K562 (cell line): Measurements from ENCODE around the gene NEK2.

Experiments used
- ATF3 ChIP-seq, 2 experiments: fragments of 450-650 bp in 1 of 2; sonication (generic) in 1 of 2; formaldehyde crosslinking in 1 of 2; IDR thresholded peaks in 1 of 2; conservative IDR thresholded peaks in 1 of 2; 2 replicates each; pipeline versions ENCODE4 v1.6.1 to v1.8.1; 2016 to 2023; ENCODE audit warnings: mild to moderate bottlenecking in 2 of 2, moderate library complexity in 2 of 2, inconsistent platforms in 1 of 2, missing genetic modification reagents in 1 of 2
- CTCF ChIP-seq, 3 experiments: IDR thresholded peaks in 2 of 3; conservative IDR thresholded peaks in 1 of 3; 2 replicates each; pipeline ENCODE4 v1.5.1; 2011 to 2012; ENCODE audit warnings: low read length in 3 of 3, mild to moderate bottlenecking in 3 of 3, control low read depth in 2 of 3, improper control_type of control experiment in 1 of 3, inconsistent platforms in 1 of 3, low read depth in 1 of 3, mixed read lengths in 1 of 3, moderate library complexity in 1 of 3; ENCODE audit not compliant: insufficient read depth in 2 of 3
- HDAC2 ChIP-seq: fragments of 450-650 bp; IDR thresholded peaks from 2 replicates; pipeline ENCODE4 v1.6.1; 2016; ENCODE audit warnings: mild to moderate bottlenecking
- MEF2D ChIP-seq: conservative IDR thresholded peaks from 2 replicates; pipeline ENCODE4 v1.6.1; 2016; ENCODE audit warnings: low read depth, missing genetic modification characterization, missing compliant biosample characterization
- PYGO2 ChIP-seq: fragments of 450-650 bp; IDR thresholded peaks from 2 replicates; pipeline ENCODE4 v1.6.1; 2016; ENCODE audit warnings: mild to moderate bottlenecking, missing genetic modification characterization, moderate library complexity, missing compliant biosample characterization
- SIN3A ChIP-seq, 2 experiments: fragments of 150-350 bp in 1 of 2; IDR thresholded peaks; 2 replicates each; pipeline ENCODE4 v1.6.1; 2011 to 2016; ENCODE audit warnings: borderline replicate concordance in 2 of 2, low read depth in 2 of 2, low read length in 2 of 2, mild to moderate bottlenecking in 2 of 2, moderate library complexity in 2 of 2; ENCODE audit not compliant: control insufficient read depth in 1 of 2

GRCh38 chr1:211711315-211711705 is 35.9 kb upstream of the NEK2 start:
- TF ChIP-seq HDAC2 (no peak), CTCF (IDR thresholded peaks at IDR 0.05 in 2 of 3, conservative IDR thresholded peaks at IDR 0.05 in 1 of 3; ENCODE audit: insufficient read depth in 2 of 3, low read depth in 1 of 3, low read length in 3 of 3) (no peak), ATF3 (IDR thresholded peaks at IDR 0.05) (no peak), ATF3 (CRISPR knock-in tag; conservative IDR thresholded peaks at IDR 0.05) (no peak), MEF2D (tag) (no peak), SIN3A (IDR thresholded peaks at IDR 0.05; ENCODE audit: borderline replicate concordance in 2 of 2, control insufficient read depth in 1 of 2, low read depth in 2 of 2, low read length in 2 of 2) (no peak), PYGO2 (no peak)
